Measurements from ENCODE around the gene UBAP2.

The UBAP2 gene

GRCh38 chr9:33919276-33919897 lies 129.3 kb downstream of the UBAP2 start:
- DNase-seq, result no peak

DNA sequence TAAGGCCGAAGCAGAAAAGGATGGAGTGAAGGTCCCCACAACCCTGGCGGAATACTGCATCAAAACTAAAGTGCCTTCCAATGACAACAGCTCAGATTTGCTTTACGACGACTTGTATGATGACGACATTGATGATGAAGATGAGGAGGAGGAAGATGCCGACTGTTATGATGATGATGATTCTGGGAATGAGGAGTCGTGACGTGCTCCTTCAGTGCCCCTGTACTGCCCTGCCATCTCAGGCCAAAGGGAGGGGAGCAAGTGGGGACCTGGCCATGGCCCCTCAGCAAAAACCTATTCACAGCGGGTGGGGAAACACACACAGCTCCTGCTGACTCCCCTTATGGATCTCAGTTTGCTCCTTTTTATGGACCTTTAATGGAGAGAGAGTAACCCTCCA lies 131.7 kb downstream of the UBAP2 start:
- DNase-seq, result no peak

GRCh38 chr9:33914887-33915628 lies 133.6 kb downstream of the UBAP2 start:
- DNase-seq, result no peak

- DNase-seq, result no peak
Observed at GRCh38 chr9:33913541-33913940, 135.1 kb downstream of the UBAP2 start.

GRCh38 chr9:33908749-33909148 lies 139.9 kb downstream of the UBAP2 start:
- DNase-seq, result no peak

DNA sequence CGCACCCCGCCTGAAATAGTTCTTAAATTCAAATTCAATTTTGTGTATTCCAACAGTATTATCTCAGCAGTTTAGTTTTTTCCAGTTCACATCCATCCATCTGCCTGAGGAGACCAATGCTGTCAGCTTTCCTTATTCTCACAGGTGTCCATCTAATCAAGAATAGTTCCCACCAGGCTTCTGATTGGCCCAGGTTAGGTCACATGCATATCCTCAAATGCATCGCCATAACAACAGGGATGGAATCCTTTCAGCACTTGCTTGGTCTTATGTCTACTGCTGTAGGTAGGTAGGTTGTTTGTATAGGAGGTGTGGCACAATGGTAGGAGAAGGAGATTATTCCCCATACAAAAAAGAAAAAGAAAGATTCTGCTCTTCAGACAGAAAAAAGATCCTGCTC lies 140.6 kb downstream of the UBAP2 start:
- DNase-seq, result no peak

DNA sequence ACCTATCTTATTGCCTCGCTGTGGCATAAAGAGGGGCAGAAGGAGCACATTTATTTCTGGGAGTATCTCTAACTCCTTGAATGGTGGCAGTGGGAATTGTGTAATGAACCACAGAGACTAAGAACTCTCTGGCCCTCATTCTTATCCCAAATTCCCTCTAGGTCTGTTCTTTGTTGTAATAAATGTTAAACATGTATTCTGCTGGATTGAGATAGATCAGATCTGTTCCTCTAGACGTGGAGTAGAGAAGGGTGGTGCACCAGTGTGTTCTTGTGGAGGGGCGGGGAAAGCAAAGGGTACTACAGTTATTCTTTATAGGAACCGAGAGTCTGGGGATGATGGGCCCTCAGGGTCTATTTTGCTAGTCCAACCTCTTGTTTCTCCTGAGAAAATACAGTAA lies 141.3 kb downstream of the UBAP2 start:
- no peak for DNase-seq

DNA sequence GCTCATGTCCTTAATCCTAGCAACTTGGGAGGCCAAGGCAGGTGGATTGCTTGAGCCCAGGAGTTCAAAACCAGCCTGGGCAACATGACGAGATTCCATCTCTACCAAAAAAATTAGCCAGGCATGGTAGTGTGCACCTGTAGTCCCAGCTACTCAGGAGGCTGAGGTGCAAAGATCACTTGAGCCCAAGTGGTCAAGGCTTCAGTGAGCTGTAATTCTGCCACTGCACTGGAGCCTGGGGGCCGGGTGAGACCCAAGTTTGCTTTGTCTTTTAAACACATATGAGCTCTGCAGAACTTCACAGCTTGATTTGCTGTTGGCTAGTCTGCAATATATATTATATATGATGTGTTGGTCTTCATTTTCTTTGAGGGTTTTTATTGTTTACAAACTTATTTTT lies 141.9 kb downstream of the UBAP2 start:
- DNase-seq, result no peak

DNA sequence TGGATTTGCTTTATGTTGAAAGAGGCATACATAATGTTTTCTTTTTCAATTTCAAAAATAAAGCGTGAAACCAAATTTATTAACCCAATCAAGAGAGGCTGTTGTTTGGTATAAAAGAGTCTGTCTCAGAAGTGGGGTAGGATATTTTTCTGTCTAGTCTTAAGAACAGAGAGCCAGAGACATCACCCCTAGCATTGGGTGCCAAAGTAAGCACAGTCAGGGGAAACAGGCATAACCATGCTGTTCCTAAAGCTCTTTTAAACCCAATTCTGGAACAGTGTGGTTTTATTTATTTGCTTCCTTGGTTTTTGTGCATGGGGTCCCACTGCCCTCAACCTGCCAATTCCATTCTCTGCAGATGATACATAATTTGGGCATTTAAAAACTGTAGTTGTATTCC lies 143.6 kb downstream of the UBAP2 start:
- no peak for DNase-seq

GRCh38 chr9:33903157-33903780 lies 145.4 kb downstream of the UBAP2 start:
- DNase-seq, result no peak

DNA sequence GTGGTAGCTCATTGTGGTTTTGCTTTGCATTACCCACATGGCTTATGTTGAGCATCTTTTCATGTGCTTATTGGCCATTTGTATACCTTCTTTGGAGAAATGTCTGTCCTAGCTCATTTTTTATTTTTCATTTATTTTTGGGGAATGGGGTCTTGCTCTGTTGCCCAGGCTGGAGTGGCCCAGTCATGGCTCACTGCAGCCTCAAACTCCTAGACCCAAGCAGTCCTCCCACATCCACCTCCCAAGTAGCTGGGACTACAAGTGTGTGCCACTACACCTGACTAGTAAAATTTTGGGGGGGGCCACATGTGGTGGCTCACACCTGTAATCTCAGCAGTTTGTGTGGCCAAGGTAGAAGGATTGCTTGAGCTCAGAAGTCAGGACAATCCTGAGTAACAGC lies 154.4 kb downstream of the UBAP2 start:
- DNase-seq, result no peak

GRCh38 chr9:33893861-33894260 lies 154.8 kb downstream of the UBAP2 start:
- DNase-seq, result no peak

GRCh38 chr9:33885948-33886347 lies 162.7 kb downstream of the UBAP2 start:
- no peak for DNase-seq

DNA sequence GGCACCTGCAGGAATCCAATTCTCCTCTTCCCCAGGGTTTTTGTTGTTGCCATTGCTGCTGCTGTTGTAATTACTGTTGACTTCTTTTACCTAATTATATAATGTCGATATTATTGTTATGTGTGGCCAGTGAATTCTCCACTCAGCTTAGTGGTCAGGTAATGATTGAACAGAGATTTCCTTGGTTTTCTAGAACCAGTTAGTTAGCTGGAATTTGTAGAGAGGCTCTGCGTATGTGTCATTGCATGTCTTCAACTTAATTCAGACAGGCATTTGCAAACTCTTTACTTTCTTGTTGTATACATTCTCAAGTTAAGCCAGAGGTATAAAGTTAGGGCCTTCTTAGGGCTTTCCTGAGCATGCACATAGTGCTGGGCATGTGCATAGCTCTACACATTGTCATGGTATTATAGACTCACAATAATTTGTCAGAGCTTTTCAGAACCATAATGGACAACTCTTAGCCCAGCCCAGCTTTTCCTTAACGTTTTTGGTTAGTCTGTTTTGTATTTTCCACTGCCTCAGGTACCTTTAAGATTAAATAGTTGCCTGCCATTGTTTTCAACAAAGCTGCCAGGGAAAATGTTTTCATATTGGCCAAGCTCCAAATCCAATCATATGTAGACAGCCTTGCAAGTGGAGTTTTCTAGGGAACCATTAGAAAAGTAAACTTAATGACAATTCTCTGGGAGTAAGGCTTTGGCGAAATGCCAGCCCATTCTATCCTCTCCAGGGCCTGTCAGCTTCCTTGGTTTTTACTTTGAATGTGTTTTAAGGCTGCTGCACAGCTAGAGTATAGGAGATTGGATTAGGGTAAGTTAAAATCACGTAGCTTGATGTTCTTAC lies 163.6 kb downstream of the UBAP2 start:
- no peak for DNase-seq

- no peak for DNase-seq
Observed at GRCh38 chr9:33881635-33882034, 167.1 kb downstream of the UBAP2 start.

DNA sequence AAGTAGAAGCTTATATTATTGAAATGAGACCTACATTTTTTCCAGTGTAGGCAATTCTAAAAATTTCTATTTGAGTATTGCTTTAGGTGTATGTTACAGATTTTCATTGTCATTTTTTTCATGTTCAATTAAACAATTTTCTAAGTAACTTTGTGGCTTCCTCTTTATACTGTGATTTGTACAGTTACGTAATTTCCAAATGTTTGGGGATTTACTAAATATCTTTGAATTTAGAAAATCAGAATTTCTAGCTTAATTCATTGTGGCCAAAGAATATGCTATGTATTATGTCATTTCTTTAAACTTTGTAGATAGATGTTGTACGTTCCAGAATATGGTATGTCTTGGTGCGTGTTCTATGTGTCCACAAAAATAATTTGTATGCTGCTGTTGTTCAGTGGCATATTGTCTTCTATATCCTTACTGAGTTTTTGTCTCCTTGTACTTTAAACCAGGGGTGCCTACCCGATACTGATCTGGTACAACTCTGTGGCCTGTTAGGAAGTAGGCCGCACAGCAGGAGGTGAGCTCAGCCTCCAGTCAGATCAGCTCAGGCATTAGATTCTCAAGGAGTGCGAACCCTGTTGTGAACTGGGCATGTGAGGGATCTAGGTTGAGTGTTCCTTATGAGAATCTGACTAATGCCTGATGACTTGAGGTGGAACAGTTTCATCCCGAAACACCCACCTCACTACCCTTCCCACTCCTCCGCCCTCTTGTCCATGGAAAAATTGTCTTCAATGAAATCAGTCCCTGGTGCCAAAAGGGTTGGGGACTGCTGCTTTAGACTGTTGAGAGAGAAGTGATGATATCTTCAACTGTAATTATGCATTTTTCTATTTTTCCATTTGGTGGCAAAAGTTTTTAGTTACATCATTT lies 168.2 kb downstream of the UBAP2 start:
- no peak for DNase-seq

GRCh38 chr9:33878691-33879366 lies 169.9 kb downstream of the UBAP2 start:
- no peak for DNase-seq

GRCh38 chr9:33877727-33878489 lies 170.8 kb downstream of the UBAP2 start:
- DNase-seq, result no peak

Measured in stimulated activated CD4-positive, alpha-beta T cell treated with anti-CD3 and anti-CD28 coated beads, Interleukin-4, amount 100 ng/mL, for 4 hours (primary cell).